PC-3 (cell line): Measurements from ENCODE around the gene EPHA3.

Experiments
- EZH2 ChIP-seq: fragments of 300-600 bp; sonication (generic); IDR thresholded peaks from one replicate; pipeline ENCODE4 v1.6.1; 2017; ENCODE audit warnings: antibody characterized with exemption, mild to moderate bottlenecking, low read length; ENCODE audit not compliant: unreplicated experiment
- TF ChIP-seq, protein P1 (sequence below): fragments of 300-600 bp; sonication (generic); conservative IDR thresholded peaks from 2 replicates; pipeline ENCODE4 v1.5.1; 2017; ENCODE audit warnings: antibody characterized with exemption, low read depth, mild to moderate bottlenecking, low read length

- TF ChIP-seq, protein P1, sequence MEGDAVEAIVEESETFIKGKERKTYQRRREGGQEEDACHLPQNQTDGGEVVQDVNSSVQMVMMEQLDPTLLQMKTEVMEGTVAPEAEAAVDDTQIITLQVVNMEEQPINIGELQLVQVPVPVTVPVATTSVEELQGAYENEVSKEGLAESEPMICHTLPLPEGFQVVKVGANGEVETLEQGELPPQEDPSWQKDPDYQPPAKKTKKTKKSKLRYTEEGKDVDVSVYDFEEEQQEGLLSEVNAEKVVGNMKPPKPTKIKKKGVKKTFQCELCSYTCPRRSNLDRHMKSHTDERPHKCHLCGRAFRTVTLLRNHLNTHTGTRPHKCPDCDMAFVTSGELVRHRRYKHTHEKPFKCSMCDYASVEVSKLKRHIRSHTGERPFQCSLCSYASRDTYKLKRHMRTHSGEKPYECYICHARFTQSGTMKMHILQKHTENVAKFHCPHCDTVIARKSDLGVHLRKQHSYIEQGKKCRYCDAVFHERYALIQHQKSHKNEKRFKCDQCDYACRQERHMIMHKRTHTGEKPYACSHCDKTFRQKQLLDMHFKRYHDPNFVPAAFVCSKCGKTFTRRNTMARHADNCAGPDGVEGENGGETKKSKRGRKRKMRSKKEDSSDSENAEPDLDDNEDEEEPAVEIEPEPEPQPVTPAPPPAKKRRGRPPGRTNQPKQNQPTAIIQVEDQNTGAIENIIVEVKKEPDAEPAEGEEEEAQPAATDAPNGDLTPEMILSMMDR, result no peak
- no peak for TF ChIP-seq EZH2
These were observed 9.1 kb downstream of the EPHA3 start for GRCh38 chr3:89116476-89116875.
